IMR-90 (cell line): ENCODE results near the gene OSTF1.

Experiments
- RAD21 ChIP-seq: IDR thresholded peaks from 2 replicates; pipeline ENCODE4 v1.6.1; 2012; ENCODE audit warnings: low read length, improper control_type of control experiment
- RFX5 ChIP-seq: IDR thresholded peaks from 2 replicates; pipeline ENCODE4 v1.8.0; 2012; ENCODE audit warnings: low read depth, mild to moderate bottlenecking, low read length, moderate library complexity
- SMC3 ChIP-seq: fragments of 150-350 bp; IDR thresholded peaks from 2 replicates; pipeline ENCODE4 v1.6.1; 2016; ENCODE audit warnings: low read depth, mild to moderate bottlenecking, antibody characterized with exemption, low read length, moderate library complexity
- TF ChIP-seq, protein P1 (sequence below): conservative IDR thresholded peaks from 2 replicates; pipeline ENCODE4 v1.5.1; 2012; ENCODE audit warnings: mild to moderate bottlenecking, low read depth, low read length, improper control_type of control experiment
- TF ChIP-seq, protein P2 (sequence below): fragments of 150-350 bp; IDR thresholded peaks from 2 replicates; pipeline ENCODE4 v1.6.1; 2017; ENCODE audit warnings: mild to moderate bottlenecking, antibody characterized with exemption, low read length, low read depth

DNA sequence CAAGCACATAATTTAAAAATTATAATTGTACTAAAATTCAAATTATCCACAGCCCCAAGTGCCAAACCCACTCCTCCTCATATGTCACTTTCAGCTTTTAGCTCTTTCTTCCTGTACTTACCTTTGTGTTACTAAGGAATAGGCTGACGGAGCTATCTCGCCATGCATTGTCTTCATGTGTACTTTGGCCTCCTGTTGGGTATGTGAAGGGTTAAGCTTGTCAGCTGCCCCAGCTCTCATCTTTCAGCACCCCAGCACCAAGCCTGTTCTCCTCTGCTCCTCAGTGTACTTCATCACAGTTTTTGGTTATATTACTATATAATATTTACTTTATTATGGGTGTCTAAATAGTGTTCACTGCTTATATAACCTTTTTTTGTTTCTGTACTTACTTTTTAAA, 46.2 kb downstream of the OSTF1 start:
- TF ChIP-seq, protein P1, sequence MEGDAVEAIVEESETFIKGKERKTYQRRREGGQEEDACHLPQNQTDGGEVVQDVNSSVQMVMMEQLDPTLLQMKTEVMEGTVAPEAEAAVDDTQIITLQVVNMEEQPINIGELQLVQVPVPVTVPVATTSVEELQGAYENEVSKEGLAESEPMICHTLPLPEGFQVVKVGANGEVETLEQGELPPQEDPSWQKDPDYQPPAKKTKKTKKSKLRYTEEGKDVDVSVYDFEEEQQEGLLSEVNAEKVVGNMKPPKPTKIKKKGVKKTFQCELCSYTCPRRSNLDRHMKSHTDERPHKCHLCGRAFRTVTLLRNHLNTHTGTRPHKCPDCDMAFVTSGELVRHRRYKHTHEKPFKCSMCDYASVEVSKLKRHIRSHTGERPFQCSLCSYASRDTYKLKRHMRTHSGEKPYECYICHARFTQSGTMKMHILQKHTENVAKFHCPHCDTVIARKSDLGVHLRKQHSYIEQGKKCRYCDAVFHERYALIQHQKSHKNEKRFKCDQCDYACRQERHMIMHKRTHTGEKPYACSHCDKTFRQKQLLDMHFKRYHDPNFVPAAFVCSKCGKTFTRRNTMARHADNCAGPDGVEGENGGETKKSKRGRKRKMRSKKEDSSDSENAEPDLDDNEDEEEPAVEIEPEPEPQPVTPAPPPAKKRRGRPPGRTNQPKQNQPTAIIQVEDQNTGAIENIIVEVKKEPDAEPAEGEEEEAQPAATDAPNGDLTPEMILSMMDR, result no peak
- TF ChIP-seq RAD21 (no peak), SMC3 (no peak), RFX5 (no peak)
- TF ChIP-seq, protein P2, sequence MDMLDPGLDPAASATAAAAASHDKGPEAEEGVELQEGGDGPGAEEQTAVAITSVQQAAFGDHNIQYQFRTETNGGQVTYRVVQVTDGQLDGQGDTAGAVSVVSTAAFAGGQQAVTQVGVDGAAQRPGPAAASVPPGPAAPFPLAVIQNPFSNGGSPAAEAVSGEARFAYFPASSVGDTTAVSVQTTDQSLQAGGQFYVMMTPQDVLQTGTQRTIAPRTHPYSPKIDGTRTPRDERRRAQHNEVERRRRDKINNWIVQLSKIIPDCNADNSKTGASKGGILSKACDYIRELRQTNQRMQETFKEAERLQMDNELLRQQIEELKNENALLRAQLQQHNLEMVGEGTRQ, result no peak
